Measurements from ENCODE around the gene PLCD4. TPM values are rescaled to one million over a fixed set of nuclear protein-coding genes. Genes with fewer than 3 reads are reported as not detected.

Gene PLCD4
- polyA plus RNA-seq, 2 of the 4 experiments (the other 2 are of a cell fraction) = 1.2 to 2.8 TPM

DNA sequence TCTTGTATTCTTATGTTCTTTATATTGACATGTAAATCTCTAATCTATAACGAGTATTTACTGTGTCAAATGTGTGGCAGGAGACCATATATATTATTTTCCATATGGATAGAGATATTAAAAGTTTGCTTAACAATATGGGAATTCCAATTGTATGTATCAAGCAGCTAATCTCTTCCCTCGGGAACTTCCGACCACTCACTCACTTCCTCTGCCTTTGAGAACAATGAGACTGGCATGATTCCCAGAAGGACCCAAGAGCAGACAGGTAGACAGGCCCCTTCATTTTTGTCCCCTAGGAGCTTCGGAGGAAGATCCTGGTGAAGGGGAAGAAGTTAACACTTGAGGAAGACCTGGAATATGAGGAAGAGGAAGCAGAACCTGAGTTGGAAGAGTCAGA is 24.1 kb downstream of the PLCD4 start:
- no peak; a peak in 1 of 6 replicates for ATAC-seq
- no peak for FAIRE-seq
- H3K4me2 ChIP-seq = no peak overlapping the region
- no peak overlapping the region for H3K4me3 ChIP-seq
- H3K9me3 ChIP-seq = no peaks in the 10 kb centered on the region
- no peak for DNase-seq (ENCODE audit: low read depth in 1 of 2, low spot score in 1 of 2)
- 46% methylated on average over 4 of the region's 4 CpGs for WGBS (ENCODE audit: missing lambda C conversion rate)
- H3K27ac ChIP-seq = no peak overlapping the region
- ChIA-PET POLR2A (no interaction called here), CTCF (interaction anchor here (1.1 to 2.3 kb wide), 4 partner anchors 12 to 68 kb away, joined by 3 to 6 read pairs (median 4); partner anchors contain the start of genes BCS1L and ZNF142)
- no peaks in the 10 kb centered on the region for H3K4me1 ChIP-seq
- TF ChIP-seq JUN (IDR thresholded peaks at IDR 0.05) (no peak), ZSCAN20 (CRISPR knock-in tag; IDR thresholded peaks at IDR 0.05) (no peak), MYC (IDR thresholded peaks at IDR 0.05; ENCODE audit: borderline replicate concordance, low read length) (no peak)
- TF ChIP-seq, protein P1, sequence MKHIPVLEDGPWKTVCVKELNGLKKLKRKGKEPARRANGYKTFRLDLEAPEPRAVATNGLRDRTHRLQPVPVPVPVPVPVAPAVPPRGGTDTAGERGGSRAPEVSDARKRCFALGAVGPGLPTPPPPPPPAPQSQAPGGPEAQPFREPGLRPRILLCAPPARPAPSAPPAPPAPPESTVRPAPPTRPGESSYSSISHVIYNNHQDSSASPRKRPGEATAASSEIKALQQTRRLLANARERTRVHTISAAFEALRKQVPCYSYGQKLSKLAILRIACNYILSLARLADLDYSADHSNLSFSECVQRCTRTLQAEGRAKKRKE (CRISPR knock-in tag; IDR thresholded peaks at IDR 0.05; ENCODE audit: low read depth) = no peak

DNA sequence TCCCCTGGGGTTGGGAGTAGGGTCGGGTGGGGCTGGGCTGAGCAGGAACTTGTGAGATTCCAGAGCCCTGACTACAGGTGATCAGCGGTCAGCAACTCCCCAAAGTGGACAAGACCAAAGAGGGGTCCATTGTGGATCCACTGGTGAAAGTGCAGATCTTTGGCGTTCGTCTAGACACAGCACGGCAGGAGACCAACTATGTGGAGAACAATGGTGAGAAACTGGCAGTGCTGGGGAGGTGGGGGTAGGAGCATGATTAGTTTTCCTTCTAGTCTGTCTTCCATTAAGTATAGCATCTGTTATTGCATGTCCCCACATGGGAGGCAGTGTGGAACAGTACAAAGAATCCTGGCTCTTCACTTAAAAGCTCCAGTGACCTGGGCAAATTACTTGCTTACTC is 28.0 kb downstream of the PLCD4 start:
- TF ChIP-seq EP300 (IDR thresholded peaks at IDR 0.05) = no peak
- POLR2A ChIA-PET = no interaction called here
- Histone ChIP-seq H3K4me2 (no peak overlapping the region), H3K4me1 (no peaks in the 10 kb centered on the region), H3K27ac (no peak overlapping the region), H3K9me3 (no peaks in the 10 kb centered on the region), H3K4me3 (no peak overlapping the region)
- CTCF ChIA-PET = interaction anchor here (0.7 kb wide), 1 partner anchor 12 kb away, joined by 3 read pairs; no protein-coding TSS in a partner anchor
- no peak for ATAC-seq
- FAIRE-seq = no peak
- WGBS (ENCODE audit: missing lambda C conversion rate) = 89% methylated on average over 5 of the region's 5 CpGs
- no peak for DNase-seq (ENCODE audit: low read depth in 1 of 2, low spot score in 1 of 2)

DNA sequence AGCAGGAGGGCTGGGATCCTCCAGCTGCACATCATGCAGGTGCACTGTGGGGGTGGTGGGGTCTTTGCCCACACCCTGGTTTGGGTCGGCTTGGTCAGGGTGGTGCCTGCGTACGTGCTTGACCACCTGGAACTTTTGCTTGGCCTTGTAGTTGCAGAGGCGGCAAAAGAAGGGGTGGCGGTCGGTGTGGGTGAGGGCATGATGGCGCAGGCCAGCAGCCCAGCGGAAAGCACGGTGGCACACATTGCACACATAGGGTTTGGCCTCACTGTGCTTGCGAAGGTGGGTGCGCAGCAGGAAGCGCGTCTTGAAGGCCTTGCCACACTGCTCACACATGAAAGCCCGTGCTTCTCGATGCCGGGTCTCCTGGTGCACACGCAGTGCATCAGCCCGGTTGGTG is 30.7 kb downstream of the PLCD4 start:
- no peaks in the 10 kb centered on the region for H3K4me1 ChIP-seq
- H3K9me3 ChIP-seq = no peaks in the 10 kb centered on the region
- H3K4me2 ChIP-seq = no peak overlapping the region
- no peak for DNase-seq (ENCODE audit: low read depth in 1 of 2, low spot score in 1 of 2)
- ATAC-seq = no peak
- no peak overlapping the region for H3K4me3 ChIP-seq
- H3K27ac ChIP-seq = no peak overlapping the region
- 95% methylated on average over 17 of the region's 18 CpGs for WGBS (ENCODE audit: missing lambda C conversion rate)
- ChIA-PET POLR2A (no interaction called here), CTCF (no interaction called here)
- FAIRE-seq = no peak
- no peak for TF ChIP-seq ZNF302 (CRISPR knock-in tag; IDR thresholded peaks at IDR 0.05)
- TF ChIP-seq MAZ (IDR thresholded peaks at IDR 0.05; ENCODE audit: borderline replicate concordance, low read depth, low read length) = no peak
- no peak for TF ChIP-seq TP53 (CRISPR knock-in tag; IDR thresholded peaks at IDR 0.05)
- no peak for TF ChIP-seq KDM5A (IDR thresholded peaks at IDR 0.05)
- TF ChIP-seq FOSB (CRISPR knock-in tag; IDR thresholded peaks at IDR 0.05) = no peak
- no peak for TF ChIP-seq RCOR1 (IDR thresholded peaks at IDR 0.05; ENCODE audit: low read depth, low read length)

DNA sequence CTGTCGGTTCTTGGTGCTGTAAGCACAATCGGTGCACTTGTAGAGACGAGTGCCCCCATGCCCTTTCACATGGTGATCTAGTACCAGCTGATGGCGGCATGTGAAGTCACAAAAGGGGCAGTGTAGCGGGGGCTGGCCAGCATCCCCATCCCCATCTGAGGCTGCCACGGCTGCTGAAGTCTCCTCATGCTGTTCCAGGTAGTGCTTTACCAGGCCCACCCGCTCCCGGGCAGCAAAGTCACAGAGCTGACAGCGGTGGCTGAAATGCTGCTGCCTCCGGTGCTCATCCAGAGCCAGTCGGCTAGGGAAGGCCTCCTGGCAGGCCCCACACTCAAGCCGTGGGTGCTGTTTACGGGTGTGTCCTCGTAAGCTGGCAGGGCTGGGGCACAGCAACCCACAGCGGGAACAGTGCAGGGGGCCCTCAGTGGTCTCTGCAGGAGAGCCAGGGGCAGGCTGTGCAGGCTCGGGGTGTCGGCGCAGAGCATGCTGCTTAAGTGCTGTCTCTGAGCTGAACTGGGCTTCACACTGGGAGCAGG is 34.5 kb downstream of the PLCD4 start:
- 93% methylated on average over 11 of the region's 18 CpGs for WGBS (ENCODE audit: missing lambda C conversion rate)
- H3K4me3 ChIP-seq = no peak overlapping the region
- CTCF ChIA-PET = interaction anchor here (0.8 kb wide), 1 partner anchor 206 kb away, joined by 4 read pairs; no protein-coding TSS in a partner anchor
- FAIRE-seq = no peak
- DNase-seq (ENCODE audit: low read depth in 1 of 2, low spot score in 1 of 2) = no peak
- no peak overlapping the region for H3K4me2 ChIP-seq
- no peak for TF ChIP-seq PHF8 (IDR thresholded peaks at IDR 0.05; ENCODE audit: borderline replicate concordance, low read depth)
- TF ChIP-seq POLR2A (IDR thresholded peaks at IDR 0.05; ENCODE audit: low read length) = 0 out of 2 replicates have a peak, but pooled peaks have one; percentile 6
- H3K4me1 ChIP-seq = peaks cover 14% of the 10 kb centered on the region; the same call in 1 of the 3 replicates
- ATAC-seq = no peak; a peak in 1 of 6 replicates
- no peaks in the 10 kb centered on the region for H3K9me3 ChIP-seq
- H3K27ac ChIP-seq = no peak overlapping the region
- POLR2A ChIA-PET = interaction anchor here (0.5 kb wide), 1 partner anchor 353 kb away, joined by 8 read pairs; no protein-coding TSS in a partner anchor

DNA sequence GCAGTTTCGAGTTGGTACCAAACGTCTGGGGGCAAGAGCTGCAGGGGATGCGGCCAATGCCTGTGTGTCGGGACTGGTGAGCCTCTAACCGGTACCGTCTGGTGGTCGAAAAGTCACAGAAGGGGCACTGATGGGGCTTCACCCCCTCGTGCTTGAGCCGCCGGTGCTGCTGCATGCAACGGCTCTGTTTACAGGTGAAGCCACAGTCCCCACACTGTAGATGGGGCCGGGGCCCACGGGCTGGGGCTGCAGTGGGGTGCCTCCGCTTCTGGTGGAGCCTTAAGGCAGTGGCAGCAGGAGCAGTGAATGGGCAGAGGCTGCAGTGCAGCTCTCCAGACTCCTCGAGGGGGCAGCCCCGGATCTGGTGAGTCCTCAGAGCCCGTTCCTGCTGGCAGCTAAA is 35.1 kb downstream of the PLCD4 start:
- ChIA-PET POLR2A (no interaction called here), CTCF (interaction anchor here (0.8 to 2.4 kb wide), 4 partner anchors 11 to 205 kb away, joined by 3 to 6 read pairs (median 4); partner anchors contain the start of genes BCS1L and ZNF142)
- Histone ChIP-seq H3K9me3 (no peaks in the 10 kb centered on the region), H3K27ac (no peak overlapping the region), H3K4me2 (no peak overlapping the region), H3K4me1 (peaks cover 14% of the 10 kb centered on the region; the same call in 1 of the 3 replicates), H3K4me3 (no peak overlapping the region)
- DNase-seq (ENCODE audit: low read depth in 1 of 2, low spot score in 1 of 2) (no peak), FAIRE-seq (no peak), ATAC-seq (no peak; a peak in 2 of 6 replicates)
- 91% methylated on average over 13 of the region's 17 CpGs for WGBS (ENCODE audit: missing lambda C conversion rate)
- no peak for TF ChIP-seq KDM1A (IDR thresholded peaks at IDR 0.05; ENCODE audit: low read depth)

Data from A549 (cell line).